OCI-LY7 (cell line): ENCODE results near the gene CTDNEP1. TPM values are rescaled to one million over a fixed set of nuclear protein-coding genes. Genes with fewer than 3 reads are reported as not detected.

ENCODE experiments used
- BruUV-seq: library from RNA; stranded (reverse); fragments of 400-500 nt; replicated peaks from 2 replicates; lab custom pipeline; 2021; lab: Mats Ljungman, UMichigan
- CTCF ChIA-PET: fragments of 300-600 bp; sonication (Branson Sonifier 250); formaldehyde crosslinking; loops from one replicate; lab custom pipeline; 2022; ENCODE audit warnings: antibody characterized with exemption; ENCODE audit not compliant: unreplicated experiment; lab: Charles Lee
- POLR2A ChIA-PET: fragments of 300-600 bp; sonication (Branson Sonifier 250); formaldehyde crosslinking; loops from one replicate; lab custom pipeline; 2022; ENCODE audit warnings: antibody characterized with exemption; lab: Charles Lee
- DNase-seq: peaks from one replicate; pipeline ENCODE4 v3.0.0-alpha.2; 2015; ENCODE audit warnings: low spot score
- H2AFZ ChIP-seq: fragments of 200-600 bp; sonication (generic), shearing (Covaris generic); 2 replicates; pipeline ENCODE4 v1.6.1; 2014; ENCODE audit warnings: mild to moderate bottlenecking, antibody characterized with exemption, low read length, moderate library complexity
- H3K27ac ChIP-seq: fragments of 200-600 bp; sonication (generic); 2 replicates; pipeline ENCODE4 v1.5.1; 2014; ENCODE audit warnings: mixed run types, low read depth, mild to moderate bottlenecking, moderate library complexity, low read length, inconsistent platforms; ENCODE audit not compliant: poor library complexity, severe bottlenecking
- H3K36me3 ChIP-seq: fragments of 200-600 bp; sonication (generic); 2 replicates; pipeline ENCODE4 v1.6.1; 2014; ENCODE audit warnings: mild to moderate bottlenecking, antibody characterized with exemption, low read length, moderate library complexity, mixed read lengths; ENCODE audit not compliant: insufficient read depth
- H3K4me1 ChIP-seq: fragments of 200-600 bp; sonication (generic); 2 replicates; pipeline ENCODE4 v1.5.1; 2014; ENCODE audit warnings: mild to moderate bottlenecking, low read length; ENCODE audit not compliant: insufficient read depth, poor library complexity, severe bottlenecking
- H3K4me2 ChIP-seq: fragments of 200-600 bp; sonication (generic); 2 replicates; pipeline ENCODE4 v1.6.1; 2014; ENCODE audit warnings: mild to moderate bottlenecking, low read length
- H3K4me3 ChIP-seq: fragments of 200-600 bp; sonication (generic); 2 replicates; pipeline ENCODE4 v1.5.1; 2014; ENCODE audit warnings: mild to moderate bottlenecking, low read depth, low read length; ENCODE audit not compliant: poor library complexity, severe bottlenecking
- H3K79me2 ChIP-seq: fragments of 200-600 bp; sonication (generic); 2 replicates; pipeline ENCODE4 v1.6.1; 2016; ENCODE audit warnings: low read depth, mild to moderate bottlenecking, low read length, moderate library complexity, mixed read lengths; ENCODE audit not compliant: insufficient read depth
- H3K9me2 ChIP-seq: fragments of 200-600 bp; sonication (generic); 2 replicates; pipeline ENCODE4 v1.6.1; 2016; ENCODE audit warnings: mild to moderate bottlenecking, low read length, mixed read lengths; ENCODE audit not compliant: insufficient read depth
- H3K9me3 ChIP-seq: fragments of 200-600 bp; sonication (generic); 2 replicates; pipeline ENCODE4 v1.6.1; 2014; ENCODE audit warnings: mild to moderate bottlenecking, mixed run types, low read length, mixed read lengths
- H4K20me1 ChIP-seq: fragments of 200-600 bp; sonication (generic); 2 replicates; pipeline ENCODE4 v1.6.1; 2014; ENCODE audit warnings: mild to moderate bottlenecking, antibody characterized with exemption, low read length, moderate library complexity, mixed read lengths; ENCODE audit not compliant: insufficient read depth
- CTCF ChIP-seq: fragments of 200-600 bp; sonication (generic); conservative IDR thresholded peaks from 2 replicates; pipeline ENCODE4 v1.5.1; 2014; ENCODE audit warnings: mild to moderate bottlenecking, antibody characterized with exemption, low read length, moderate library complexity, mixed read lengths
- EZH2phosphoT487 ChIP-seq: fragments of 200-600 bp; sonication (generic); IDR thresholded peaks from 2 replicates; pipeline ENCODE4 v1.6.1; 2018; ENCODE audit warnings: low read depth, borderline replicate concordance, mild to moderate bottlenecking, mixed run types, antibody characterized with exemption, low read length, moderate library complexity, mixed read lengths
- intact Hi-C: fragments of 100-400 bp; cut with micrococcal nuclease; formaldehyde crosslinking; loops from one replicate; pipeline ENCODE4 v1.10.0; 2022; ENCODE audit not compliant: unreplicated experiment
- total RNA-seq, 2 experiments: library from RNA; depleted of rRNA in 1 of 2; stranded (reverse); fragments of >200 nt in 1 of 2; shearing (Covaris generic) in 1 of 2; gene quantifications; 2 replicates each; pipeline ENCODE4 v1.2.3, GENCODE V29; 2014 to 2022

Gene CTDNEP1
- total RNA-seq, 2 experiments from 2014 or later: 52.1 to 173 TPM

GRCh38 chr17:7256766-7257456 lies 5.4 kb upstream of the CTDNEP1 start:
- ChIA-PET CTCF (interaction anchor here (0.6 kb wide), 1 partner anchor 235 kb away, joined by 4 read pairs; no protein-coding TSS in a partner anchor), POLR2A (interaction anchor here (0.6 to 0.7 kb wide), 2 partner anchors 136 to 207 kb away, joined by 3 read pairs; no protein-coding TSS in a partner anchor)
- Histone ChIP-seq H3K4me3 (no peak overlapping the region), H3K9me3 (no peaks in the 10 kb centered on the region), H3K9me2 (no peaks in the 10 kb centered on the region), H3K4me1 (peaks cover 8% of the 10 kb centered on the region), H4K20me1 (no peaks in the 10 kb centered on the region), H3K4me2 (no peak overlapping the region), H3K36me3 (peaks cover 50% of the 10 kb centered on the region), H3K79me2 (peaks cover 17% of the 10 kb centered on the region), H3K27ac (no peak overlapping the region), H2AFZ (no peak overlapping the region)
- no peak for DNase-seq
- intact Hi-C loops: no loop called here
- BruUV-seq: no TSS peak
- TF ChIP-seq CTCF (no peak), EZH2phosphoT487 (no peak)

GRCh38 chr17:7254511-7254910 lies 3.0 kb upstream of the CTDNEP1 start:
- POLR2A ChIA-PET: interaction anchor here (0.6 to 0.7 kb wide), 2 partner anchors 11 to 52 kb away, joined by 3 to 4 read pairs; no protein-coding TSS in a partner anchor
- intact Hi-C loops: loop anchor here (5.0 kb wide), 2 partner anchors 228 to 583 kb away; partner anchors contain the start of genes POLR2A and SLC35G6
- TF ChIP-seq CTCF (no peak), EZH2phosphoT487 (no peak)
- Histone ChIP-seq H3K27ac (no peak overlapping the region), H3K4me3 (no peak overlapping the region), H3K36me3 (peaks cover 49% of the 10 kb centered on the region), H2AFZ (no peak overlapping the region), H4K20me1 (peaks cover 12% of the 10 kb centered on the region), H3K4me2 (no peak overlapping the region), H3K9me2 (no peaks in the 10 kb centered on the region), H3K79me2 (peaks cover 36% of the 10 kb centered on the region), H3K9me3 (no peaks in the 10 kb centered on the region), H3K4me1 (peaks cover 17% of the 10 kb centered on the region)
- BruUV-seq: no TSS peak
- CTCF ChIA-PET: no interaction called here
- DNase-seq: no peak

- intact Hi-C loops: loop anchor here (2.0 to 5.0 kb wide), 4 partner anchors 14 to 584 kb away; partner anchors contain the start of genes EIF5A, PHF23, POLR2A and SLC35G6
- ChIA-PET POLR2A (no interaction called here), CTCF (no interaction called here)
- Histone ChIP-seq H2AFZ (0 out of 2 replicates have a peak overlapping the region, but pooled peaks have one; percentile 5), H3K4me2 (peak overlapping the region; percentile 87), H3K4me3 (peak overlapping the region; percentile 83), H3K4me1 (peaks cover 26% of the 10 kb centered on the region), H4K20me1 (peaks cover 18% of the 10 kb centered on the region), H3K9me2 (no peaks in the 10 kb centered on the region), H3K9me3 (no peaks in the 10 kb centered on the region), H3K27ac (peak overlapping the region; percentile 71), H3K36me3 (peaks cover 45% of the 10 kb centered on the region), H3K79me2 (peaks cover 50% of the 10 kb centered on the region)
- TF ChIP-seq CTCF (no peak), EZH2phosphoT487 (no peak)
- no TSS peak for BruUV-seq
- DNase-seq: no peak
Observed at GRCh38 chr17:7253082-7253481, 1.5 kb upstream of the CTDNEP1 start.
